ENCODE data around the gene INSR. TPM values are rescaled to one million over a fixed set of nuclear protein-coding genes. Genes with fewer than 3 reads are reported as not detected.

The INSR gene
- 1.9 to 2.8 TPM (median 2.2 TPM) in 5 replicates for total RNA-seq (2022; extraction: Qiagen RNA extraction; ENCODE audit: low read depth)

DNA sequence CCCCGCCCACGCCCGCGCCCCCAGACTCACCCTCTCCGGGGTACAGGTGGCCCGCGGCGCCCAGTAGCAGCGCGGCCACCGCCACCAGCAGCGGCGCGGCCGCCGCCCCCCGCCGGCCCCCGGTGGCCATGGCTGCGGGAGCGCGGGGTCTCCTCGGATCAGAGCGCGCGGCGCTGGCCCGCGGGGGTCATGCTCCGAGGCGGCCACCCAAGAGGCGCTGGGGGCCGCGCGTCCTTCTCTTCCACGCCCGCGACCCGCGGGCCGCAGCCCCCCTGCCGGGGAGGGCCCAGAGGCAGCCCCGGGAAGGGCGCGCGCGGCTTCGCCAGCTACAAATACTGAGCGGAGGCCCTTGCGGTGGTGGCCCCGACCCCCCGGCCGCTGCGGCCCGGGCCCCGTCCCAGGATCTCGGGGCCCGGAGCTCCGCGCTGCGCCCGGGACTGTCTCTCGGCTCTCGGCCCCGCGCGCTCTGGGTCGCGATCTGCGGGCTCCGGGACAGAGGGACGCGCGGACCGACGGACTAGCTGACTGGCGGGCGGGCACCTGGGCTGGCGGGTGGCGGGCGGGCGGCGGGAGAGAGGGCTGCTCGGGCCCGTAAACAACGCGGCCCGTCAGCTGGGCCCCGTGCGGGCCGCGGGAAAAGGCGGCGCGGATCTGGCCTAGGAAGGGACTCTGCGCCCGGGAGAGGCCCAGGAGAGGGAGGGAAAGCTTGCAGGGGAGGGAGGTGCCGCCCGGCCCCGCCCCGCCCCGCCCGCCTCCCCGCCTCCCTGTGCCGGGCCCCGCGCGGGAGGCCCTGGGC is at the start of gene INSR:
TSS of gene INSR (minus strand) at position 653 of the 796 bp plus-strand sequence. CDS start at position 130, 523 bp downstream.

DNA sequence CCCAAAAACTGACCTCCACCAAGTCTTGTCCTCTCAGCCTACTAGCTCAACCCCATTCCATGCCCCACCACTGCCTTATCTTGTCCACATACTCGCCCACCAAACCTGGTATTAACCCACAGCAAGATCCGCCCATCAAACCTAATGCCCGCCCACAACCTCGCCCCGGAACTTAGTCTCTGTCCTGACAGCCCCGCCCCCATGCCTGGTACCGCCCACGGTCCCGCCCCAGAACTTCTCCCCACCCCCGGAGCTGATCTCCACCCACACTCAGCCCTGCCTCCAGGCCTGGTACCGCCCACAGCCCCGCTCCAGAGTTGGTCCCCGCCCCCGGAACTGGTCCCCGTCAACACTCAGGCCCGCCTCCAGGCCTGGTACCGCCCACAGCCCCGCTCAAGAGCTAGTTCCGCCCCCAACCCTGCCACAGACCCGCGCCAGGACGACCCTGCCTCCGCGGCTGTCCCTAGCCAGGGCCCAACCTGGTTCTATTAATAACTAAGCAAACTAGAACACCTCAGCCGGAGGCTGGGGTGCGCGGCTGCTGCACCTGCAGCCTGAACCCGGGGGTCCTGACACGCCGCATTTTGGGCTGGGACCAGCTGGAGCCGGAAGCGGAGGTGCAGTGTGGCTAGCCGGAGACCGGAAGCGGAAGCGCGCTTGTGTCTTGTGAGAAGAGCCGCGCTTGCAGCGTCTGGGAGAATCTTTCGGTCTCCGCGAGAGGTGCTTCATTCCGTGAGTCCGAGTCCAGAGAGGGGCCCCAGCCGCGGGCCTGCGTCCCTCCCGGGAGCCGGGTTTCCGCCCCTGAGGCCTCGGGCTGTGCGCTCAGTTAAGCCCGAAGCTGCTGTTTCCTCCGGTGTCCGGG is 224.9 kb downstream of the INSR start, which contains the start of gene ZNF557:
TSS of gene ZNF557 (plus strand) at position 662 of the 862 bp plus-strand sequence. CDS start 5,372 bp downstream, outside the sequence.

Other genes with a start within 250 kb of the INSR start
- not detected in 5 replicates for gene MBD3L2, start 245.1 kb downstream of the INSR start, total RNA-seq (2022; extraction: Qiagen RNA extraction; ENCODE audit: low read depth)
- gene MBD3L3, start 235.7 kb downstream of the INSR start, total RNA-seq (2022; extraction: Qiagen RNA extraction; ENCODE audit: low read depth): not detected in 5 replicates
- gene ZNF557, start 224.7 kb downstream of the INSR start, total RNA-seq (2022; extraction: Qiagen RNA extraction; ENCODE audit: low read depth): 2.3 to 3.2 TPM (median 2.7 TPM) in 5 replicates
- 39.0 to 55.5 TPM (median 48.0 TPM) in 5 replicates for gene ARHGEF18, start 54.5 kb upstream of the INSR start, total RNA-seq (2022; extraction: Qiagen RNA extraction; ENCODE audit: low read depth)
- gene PEX11G, start 194.6 kb upstream of the INSR start, total RNA-seq (2022; extraction: Qiagen RNA extraction; ENCODE audit: low read depth): 1.6 to 2.6 TPM (median 2.1 TPM) in 5 replicates
- 15.9 to 19.3 TPM (median 18.7 TPM) in 5 replicates for gene ZNF358, start 221.7 kb upstream of the INSR start, total RNA-seq (2022; extraction: Qiagen RNA extraction; ENCODE audit: low read depth)
- 8.1 to 13.6 TPM (median 11.5 TPM) in 5 replicates for gene MCOLN1, start 228.2 kb upstream of the INSR start, total RNA-seq (2022; extraction: Qiagen RNA extraction; ENCODE audit: low read depth)
- gene PNPLA6, start 241.3 kb upstream of the INSR start, total RNA-seq (2022; extraction: Qiagen RNA extraction; ENCODE audit: low read depth): 31.4 to 40.3 TPM (median 32.2 TPM) in 5 replicates